Measurements from ENCODE around the gene GLRX. TPM values are rescaled to one million over a fixed set of nuclear protein-coding genes. Genes with fewer than 3 reads are reported as not detected.

The GLRX gene
- total and polyA plus RNA-seq, 2 of the 13 experiments (the other 11 are each of a cell fraction or from before 2014, with no cell fraction given): 63.8 to 499 TPM

GRCh38 chr5:95857185-95857945 lies 34.8 kb upstream of the GLRX start (continued):
- TF ChIP-seq RORA (CRISPR knock-in tag; IDR thresholded peaks at IDR 0.05) (no peak), AGO1 (IDR thresholded peaks at IDR 0.05; ENCODE audit: low read depth, low read length, poor library complexity, severe bottlenecking) (no peak), MTF2 (CRISPR knock-in tag; IDR thresholded peaks at IDR 0.05; ENCODE audit: borderline replicate concordance) (0 out of 2 replicates have a peak, but pooled peaks have one; percentile 63), BRCA1 (CRISPR knock-in tag; IDR thresholded peaks at IDR 0.05) (0 out of 2 replicates have a peak, but pooled peaks have one; percentile 55), MEIS2 (CRISPR knock-in tag; IDR thresholded peaks at IDR 0.05) (no peak), ZNF879 (CRISPR knock-in tag; IDR thresholded peaks at IDR 0.05) (0 out of 2 replicates have a peak, but pooled peaks have one; percentile 60), NR2F2 (IDR thresholded peaks at IDR 0.05; ENCODE audit: borderline replicate concordance, low read depth) (no peak), LRRFIP1 (CRISPR knock-in tag; conservative IDR thresholded peaks at IDR 0.05) (no peak), FOXO4 (CRISPR knock-in tag; conservative IDR thresholded peaks at IDR 0.05) (peak; percentile 91; the same call in 1 of the 2 replicates), RFX3 (CRISPR knock-in tag; IDR thresholded peaks at IDR 0.05) (no peak), REXO4 (CRISPR knock-in tag; IDR thresholded peaks at IDR 0.05; ENCODE audit: borderline replicate concordance) (no peak), ZNF776 (CRISPR knock-in tag; IDR thresholded peaks at IDR 0.05) (peak; percentile 78; the same call in 1 of the 2 replicates), ZBTB26 (CRISPR knock-in tag; IDR thresholded peaks at IDR 0.05; ENCODE audit: borderline replicate concordance) (peak; percentile 89), SRSF9 (IDR thresholded peaks at IDR 0.05; ENCODE audit: borderline replicate concordance, insufficient read depth, low read depth, low read length, poor library complexity, severe bottlenecking) (no peak), ZNF839 (CRISPR knock-in tag; IDR thresholded peaks at IDR 0.05; ENCODE audit: borderline replicate concordance) (no peak), MED1 (CRISPR knock-in tag; IDR thresholded peaks at IDR 0.05) (peak; percentile 91), MATR3 (CRISPR knock-in tag; IDR thresholded peaks at IDR 0.05) (no peak), SAP130 (CRISPR knock-in tag; IDR thresholded peaks at IDR 0.05; ENCODE audit: low read depth) (peak; percentile 72), ZFX (CRISPR knock-in tag; IDR thresholded peaks at IDR 0.05; ENCODE audit: low read depth) (peak; percentile 70), ZNF724P (CRISPR knock-in tag; IDR thresholded peaks at IDR 0.05; ENCODE audit: borderline replicate concordance) (0 out of 2 replicates have a peak, but pooled peaks have one; percentile 57), SP140L (CRISPR knock-in tag; IDR thresholded peaks at IDR 0.05; ENCODE audit: borderline replicate concordance) (no peak), SYNCRIP (IDR thresholded peaks at IDR 0.05; ENCODE audit: insufficient read depth, low read depth, low read length) (no peak), ONECUT2 (CRISPR knock-in tag; IDR thresholded peaks at IDR 0.05) (peak; percentile 42; the same call in 1 of the 2 replicates), ZNF546 (CRISPR knock-in tag; conservative IDR thresholded peaks at IDR 0.05) (peak; percentile 60; the same call in 1 of the 2 replicates)

Measured in HepG2 (cell line).